Kidney tubule cell (primary cell): ENCODE results near the gene WNT3A.
"Not testable (repeated sequence)": the region's sequence is repeated elsewhere in the genome, so short reads cannot be mapped to it uniquely, and the experiment has no call there.

ENCODE experiments used
- DNase-seq: peaks from one replicate; pipeline ENCODE4 v3.0.0-alpha.2; 2018; ENCODE audit warnings: low spot score

The WNT3A gene

DNA sequence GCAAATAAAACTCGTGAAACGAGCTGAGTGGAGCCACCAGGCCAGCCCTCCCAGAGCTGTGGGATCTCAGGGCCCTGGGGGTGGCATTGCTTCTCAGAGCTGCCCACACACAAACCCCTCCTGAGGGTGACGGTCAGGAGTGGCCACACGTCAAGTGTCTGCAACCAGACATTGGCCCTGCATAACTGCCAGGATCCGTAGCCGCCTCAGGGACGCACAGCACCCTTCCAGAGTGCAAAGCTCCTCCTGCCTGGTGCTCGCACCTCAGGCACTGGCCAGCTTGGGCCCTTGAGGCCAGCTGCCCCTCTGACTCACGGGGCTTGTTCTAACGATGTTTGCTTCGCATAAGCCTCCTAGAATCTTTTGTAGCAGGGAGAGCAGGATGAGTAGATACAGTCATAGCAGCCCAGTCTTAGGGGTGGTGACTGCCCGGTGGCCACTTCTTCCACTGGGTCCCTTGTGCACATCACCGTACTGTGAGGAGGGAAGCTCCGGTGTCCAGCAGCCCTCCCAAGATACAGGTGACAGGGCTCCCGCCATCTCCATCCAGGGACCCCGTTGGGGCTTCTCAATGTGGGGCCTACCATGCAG is 5.0 kb downstream of the WNT3A start:
- DNase-seq: no peak

GRCh38 chr1:228012555-228012954 is 5.8 kb downstream of the WNT3A start:
- DNase-seq: no peak

- no peak for DNase-seq
These were observed 6.5 kb downstream of the WNT3A start for GRCh38 chr1:228013131-228013934.

- DNase-seq: no peak
These were observed 7.4 kb downstream of the WNT3A start for GRCh38 chr1:228013935-228014930.

GRCh38 chr1:228015276-228016180 is 8.7 kb downstream of the WNT3A start:
- peak; percentile 56 for DNase-seq

- DNase-seq: no peak
These were observed 9.3 kb downstream of the WNT3A start for GRCh38 chr1:228016181-228016510.

DNA sequence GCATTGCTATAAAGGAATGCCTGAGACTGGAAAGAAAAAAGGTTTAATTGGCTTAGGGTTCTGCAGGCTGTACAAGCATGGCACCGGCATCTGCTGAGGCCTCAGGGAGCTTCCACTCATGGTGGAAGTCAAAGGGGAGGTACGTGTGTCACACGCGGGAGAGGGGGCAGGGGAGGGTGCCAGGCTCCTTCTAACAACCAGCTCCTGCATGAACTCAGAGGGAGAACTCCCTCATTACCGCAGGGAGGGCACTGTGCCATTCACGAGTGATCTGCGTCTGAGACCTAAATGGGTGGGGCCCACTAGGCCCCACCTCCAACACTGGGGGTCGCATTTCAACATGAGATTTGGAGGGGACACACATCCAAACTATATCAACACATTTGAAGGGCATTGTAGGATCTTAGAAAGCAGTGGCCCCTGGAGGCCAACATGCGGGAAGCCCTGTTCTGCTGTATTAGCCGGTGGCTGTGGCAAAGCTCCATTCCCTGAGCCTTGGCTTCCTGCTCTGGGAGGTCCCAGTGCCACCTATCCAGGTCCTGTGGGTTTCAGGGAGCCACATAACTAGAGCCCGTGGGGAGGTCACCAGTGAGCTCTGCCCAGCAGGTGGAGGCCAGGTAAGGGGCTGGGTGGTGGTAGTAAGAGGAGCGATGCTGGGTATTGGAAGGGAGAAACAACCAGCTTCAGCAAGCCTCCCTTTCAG is 10.0 kb downstream of the WNT3A start:
- DNase-seq: no peak

DNA sequence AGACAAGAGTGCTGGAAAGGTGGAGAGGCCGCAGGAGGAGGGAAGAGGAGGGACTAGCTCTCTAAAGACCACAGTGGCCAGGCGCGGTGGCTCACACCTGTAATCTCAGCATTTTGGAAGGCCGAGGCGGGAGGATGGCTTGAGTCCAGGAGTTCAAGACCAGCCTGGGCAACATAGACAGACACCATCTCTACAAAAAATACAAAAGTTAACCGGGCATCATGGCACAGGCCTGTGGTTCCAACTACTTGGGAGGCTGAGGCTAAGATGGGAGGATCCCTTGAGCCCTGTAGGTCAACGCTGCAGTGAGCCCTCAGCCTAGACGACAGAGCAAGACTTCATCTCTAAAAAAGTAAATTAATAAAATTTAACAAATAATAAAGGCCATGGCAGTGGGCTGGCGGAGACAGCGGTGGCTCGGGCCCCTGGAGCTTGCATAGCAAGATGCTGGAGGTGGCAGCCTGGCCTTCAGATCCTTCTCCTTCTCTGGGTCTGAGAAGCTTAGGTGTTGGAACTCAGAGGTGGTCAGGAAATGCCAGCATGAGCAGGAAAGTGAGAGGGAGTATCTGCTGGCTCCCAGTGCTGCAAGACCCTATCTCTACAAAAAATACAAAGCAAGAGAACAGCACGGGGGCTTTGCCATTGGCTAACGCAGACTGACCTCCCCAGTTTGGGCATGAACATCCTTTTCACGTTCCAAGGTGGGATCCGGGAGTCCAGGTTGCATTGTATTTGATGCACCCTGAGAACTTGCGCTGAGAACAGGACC is 10.7 kb downstream of the WNT3A start:
- no peak for DNase-seq

DNA sequence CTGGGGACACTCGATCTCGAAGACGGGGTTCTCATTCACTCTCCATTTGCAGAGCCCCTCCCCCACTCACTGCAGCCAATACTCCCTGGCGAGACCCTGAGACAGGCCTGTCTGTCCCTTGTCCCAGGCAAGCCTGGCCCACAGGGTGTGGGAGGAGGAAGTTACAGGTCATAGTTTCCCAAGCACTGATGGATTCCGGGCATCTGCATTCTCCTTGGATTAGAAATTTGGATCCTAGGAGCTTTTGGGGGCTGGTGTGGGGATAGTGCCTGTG is 11.3 kb downstream of the WNT3A start:
- DNase-seq: no peak

DNA sequence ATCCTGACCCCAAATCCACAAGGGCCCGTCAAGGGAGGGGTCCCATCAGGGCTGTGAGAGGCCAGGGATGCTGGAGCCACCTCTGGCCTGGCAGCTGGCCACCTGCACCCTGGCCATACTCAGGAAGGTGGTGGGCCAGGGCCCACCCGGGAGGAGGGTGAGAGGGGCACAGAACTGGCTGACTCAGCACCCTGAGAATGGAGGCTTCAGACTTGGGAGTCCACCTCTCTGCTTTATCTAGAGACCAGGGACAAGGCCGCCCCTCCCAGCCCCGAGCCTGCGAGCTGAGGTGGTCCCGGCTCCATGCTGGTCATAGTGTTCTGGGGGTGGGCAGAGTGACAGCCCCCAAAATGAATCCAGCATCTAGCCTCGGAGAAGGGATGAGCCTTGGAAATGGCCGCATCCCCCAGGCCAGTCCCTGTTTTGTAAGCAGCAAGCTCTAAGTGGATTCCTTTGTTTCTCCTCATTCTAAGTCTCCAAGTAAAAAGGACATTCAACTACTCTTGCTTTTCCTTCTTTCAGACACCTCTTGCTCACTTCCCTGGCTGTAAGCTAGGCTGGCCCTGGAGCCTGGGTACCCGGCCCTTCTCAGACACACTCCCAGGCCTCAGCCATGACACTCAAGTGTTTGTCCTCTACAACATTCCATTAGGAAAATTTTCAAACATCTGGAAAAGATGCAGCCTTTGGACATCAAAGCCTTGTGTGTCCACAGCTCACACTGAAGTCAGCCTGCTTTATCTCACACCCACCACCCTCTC is 12.3 kb downstream of the WNT3A start:
- DNase-seq: no peak

GRCh38 chr1:228019722-228020083 is 12.9 kb downstream of the WNT3A start:
- not testable (repeated sequence) for DNase-seq

- no peak for DNase-seq
These were observed 14.0 kb downstream of the WNT3A start for GRCh38 chr1:228020686-228021354.

DNA sequence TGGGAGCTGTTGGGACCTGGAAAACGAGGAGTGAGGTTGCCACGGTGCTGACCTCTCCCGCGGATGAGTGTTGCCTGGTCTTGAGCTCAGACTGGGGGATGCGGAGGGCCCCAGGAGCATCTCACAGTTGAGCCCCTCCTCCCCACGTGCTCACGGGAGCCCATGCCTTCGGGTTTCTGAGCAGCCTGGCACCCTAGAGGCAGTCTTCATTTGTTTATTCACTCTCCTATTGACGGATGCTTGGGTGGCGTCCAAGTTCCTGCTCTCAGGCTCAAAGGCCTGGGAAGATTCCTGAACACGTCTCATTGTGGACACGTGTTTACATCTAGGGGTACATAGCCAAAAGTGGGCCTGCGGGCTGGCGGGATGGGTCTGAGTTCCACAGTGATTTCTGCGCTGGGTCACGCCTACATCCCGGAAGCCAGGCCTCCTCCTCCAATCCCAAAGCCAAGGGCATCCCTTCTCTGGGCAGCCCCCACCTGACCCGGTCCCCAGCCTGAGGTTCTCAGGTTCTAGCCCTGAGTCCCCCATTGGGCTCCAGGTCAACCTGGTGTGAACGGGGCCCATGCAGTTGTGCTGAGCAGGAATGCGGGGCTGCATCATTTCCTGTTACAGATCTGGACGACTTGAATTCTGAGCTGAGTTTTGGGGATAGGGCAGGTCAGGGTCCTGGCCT is 14.7 kb downstream of the WNT3A start:
- DNase-seq: no peak

DNA sequence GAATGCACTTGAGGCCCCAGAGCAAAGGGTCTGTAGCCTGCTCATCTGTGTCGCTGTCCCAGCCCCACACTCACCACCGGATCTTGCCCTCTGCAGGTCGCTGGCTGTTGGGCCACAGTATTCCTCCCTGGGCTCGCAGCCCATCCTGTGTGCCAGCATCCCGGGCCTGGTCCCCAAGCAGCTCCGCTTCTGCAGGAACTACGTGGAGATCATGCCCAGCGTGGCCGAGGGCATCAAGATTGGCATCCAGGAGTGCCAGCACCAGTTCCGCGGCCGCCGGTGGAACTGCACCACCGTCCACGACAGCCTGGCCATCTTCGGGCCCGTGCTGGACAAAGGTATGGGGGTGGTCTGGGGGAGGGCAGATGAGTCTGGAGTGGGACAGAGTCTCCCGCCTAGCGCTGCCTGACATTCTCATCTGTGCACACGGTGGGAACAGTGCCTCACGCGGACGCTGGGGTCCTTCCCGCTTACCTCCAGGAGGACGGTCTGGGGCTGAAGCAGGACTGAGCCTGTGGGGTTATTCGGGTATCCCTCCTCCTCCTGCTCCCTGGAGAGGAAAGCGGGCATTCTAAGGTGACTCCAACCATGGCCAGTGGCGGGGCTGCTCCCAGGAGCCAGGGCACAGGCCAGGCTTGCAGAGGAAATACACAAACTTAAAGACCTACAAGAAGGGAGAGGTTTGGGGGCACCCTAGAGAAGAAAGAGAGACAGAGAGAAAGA is 15.9 kb downstream of the WNT3A start:
- no peak for DNase-seq

- no peak for DNase-seq
These were observed 16.5 kb downstream of the WNT3A start for GRCh38 chr1:228023294-228023639.

DNA sequence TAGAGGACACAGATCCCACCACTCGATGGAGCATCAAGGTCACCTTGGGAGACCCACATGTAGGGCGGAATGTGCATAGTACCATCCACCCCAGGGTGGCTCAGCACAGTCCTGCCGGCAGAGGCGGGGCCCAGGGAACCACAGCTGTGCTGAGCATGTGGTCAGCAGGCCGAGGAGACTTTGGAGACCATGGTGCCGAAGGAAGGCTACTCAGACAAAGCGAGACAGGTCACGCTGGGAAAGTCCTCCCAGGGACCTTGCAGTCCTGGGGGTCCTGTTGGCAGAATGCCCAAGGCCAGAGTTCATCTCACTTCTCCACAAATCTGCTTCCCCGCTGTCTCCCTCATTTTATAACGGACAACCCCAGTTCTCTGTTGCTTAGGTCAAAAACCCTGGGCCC is 22.5 kb downstream of the WNT3A start:
- DNase-seq: no peak

DNA sequence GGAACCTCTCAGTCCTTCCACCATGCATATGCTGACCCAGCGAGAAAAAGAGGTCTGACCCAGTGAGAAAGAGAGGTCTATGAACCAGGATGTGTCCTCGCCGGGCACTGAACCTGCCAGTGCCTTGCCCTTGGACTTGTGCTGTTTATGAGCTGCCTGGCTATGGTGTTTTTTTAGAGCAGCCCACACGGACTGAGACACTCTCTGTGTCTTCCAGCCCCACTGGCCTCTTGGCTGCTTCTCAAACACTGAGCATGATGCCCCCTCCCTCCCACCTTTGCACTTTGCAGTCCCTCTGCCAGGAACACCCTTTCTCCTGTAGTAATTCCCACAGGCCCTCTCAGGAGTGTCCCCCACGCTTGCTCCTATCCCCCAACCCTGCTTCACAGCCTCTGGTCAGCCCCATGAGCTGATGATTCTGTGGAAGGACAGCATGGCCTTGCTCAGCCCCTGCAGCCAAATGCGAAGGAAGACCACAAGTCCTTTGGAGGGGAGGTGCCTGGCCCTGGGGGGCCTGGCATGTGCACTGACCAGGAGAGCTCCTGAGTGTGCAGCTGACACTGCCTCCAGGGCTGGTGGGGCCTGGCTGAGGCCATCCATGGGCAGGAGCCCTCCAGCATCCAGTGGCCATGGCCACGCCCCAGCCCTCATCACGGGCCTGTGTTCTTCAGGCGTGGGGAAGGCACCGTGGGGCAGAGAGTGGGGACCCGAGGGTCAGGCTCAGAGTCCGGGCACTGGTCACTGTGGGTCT is 23.8 kb downstream of the WNT3A start:
- DNase-seq: no peak
